Transverse colon (tissue), 3 donors: ENCODE measurements around the gene SKOR2.
"Not testable (repeated sequence)": the region's sequence is repeated elsewhere in the genome, so short reads cannot be mapped to it uniquely, and the experiment has no call there.

ENCODE experiments used
- EP300 ChIP-seq: sonication (generic); formaldehyde crosslinking; IDR thresholded peaks from one replicate; pipeline ENCODE4 v1.6.1; 2017; ENCODE audit warnings: antibody characterized with exemption, low read depth
- POLR2A ChIP-seq: fragments of 450-650 bp; IDR thresholded peaks from one replicate; pipeline ENCODE4 v1.6.1; 2016; ENCODE audit warnings: antibody characterized with exemption, mild to moderate bottlenecking, moderate library complexity
- TF ChIP-seq, protein P1 (sequence below), 5 experiments: fragments of 200-600 bp in 3 of 5; fragments of 450-650 bp in 2 of 5; sonication (generic) in 3 of 5; IDR thresholded peaks; 1 replicate in 2 of 5; 2 replicates in 3 of 5; pipeline ENCODE4 v1.5.1; 2016 to 2017; ENCODE audit warnings: antibody characterized with exemption in 5 of 5, inconsistent platforms in 3 of 5, mild to moderate bottlenecking in 2 of 5, moderate library complexity in 1 of 5

DNA sequence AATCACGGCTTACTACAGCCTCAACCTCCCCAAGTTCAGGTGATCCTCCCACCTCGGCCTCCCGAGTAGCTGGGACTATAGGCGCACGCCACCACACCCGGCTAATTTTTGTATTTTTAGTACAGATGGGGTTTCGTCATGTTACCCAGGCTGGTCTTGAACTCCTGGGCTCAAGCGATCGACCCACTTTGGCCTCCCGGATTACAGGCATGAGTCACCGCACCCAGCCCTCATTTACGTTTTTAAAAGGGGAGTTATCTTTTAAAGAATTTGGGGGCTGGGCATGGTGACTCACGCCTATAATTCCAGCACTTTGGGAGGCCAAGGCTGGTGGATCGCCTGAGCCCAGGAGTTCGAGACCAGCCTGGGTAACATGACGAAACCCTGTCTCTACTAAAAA lies 93.1 kb downstream of the SKOR2 start:
- TF ChIP-seq, protein P1, sequence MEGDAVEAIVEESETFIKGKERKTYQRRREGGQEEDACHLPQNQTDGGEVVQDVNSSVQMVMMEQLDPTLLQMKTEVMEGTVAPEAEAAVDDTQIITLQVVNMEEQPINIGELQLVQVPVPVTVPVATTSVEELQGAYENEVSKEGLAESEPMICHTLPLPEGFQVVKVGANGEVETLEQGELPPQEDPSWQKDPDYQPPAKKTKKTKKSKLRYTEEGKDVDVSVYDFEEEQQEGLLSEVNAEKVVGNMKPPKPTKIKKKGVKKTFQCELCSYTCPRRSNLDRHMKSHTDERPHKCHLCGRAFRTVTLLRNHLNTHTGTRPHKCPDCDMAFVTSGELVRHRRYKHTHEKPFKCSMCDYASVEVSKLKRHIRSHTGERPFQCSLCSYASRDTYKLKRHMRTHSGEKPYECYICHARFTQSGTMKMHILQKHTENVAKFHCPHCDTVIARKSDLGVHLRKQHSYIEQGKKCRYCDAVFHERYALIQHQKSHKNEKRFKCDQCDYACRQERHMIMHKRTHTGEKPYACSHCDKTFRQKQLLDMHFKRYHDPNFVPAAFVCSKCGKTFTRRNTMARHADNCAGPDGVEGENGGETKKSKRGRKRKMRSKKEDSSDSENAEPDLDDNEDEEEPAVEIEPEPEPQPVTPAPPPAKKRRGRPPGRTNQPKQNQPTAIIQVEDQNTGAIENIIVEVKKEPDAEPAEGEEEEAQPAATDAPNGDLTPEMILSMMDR (IDR thresholded peaks at IDR 0.05), result not testable (repeated sequence)
- not testable (repeated sequence) for TF ChIP-seq POLR2A, EP300
